M059J (cell line): ENCODE measurements around the gene SAMD14. TPM values are rescaled to one million over a fixed set of nuclear protein-coding genes. Genes with fewer than 3 reads are reported as not detected.

Experiments used
- DNase-seq: peaks from one replicate; pipeline ENCODE4 v3.0.0-alpha.2; 2012; ENCODE audit warnings: low read depth
- total RNA-seq: library from RNA; depleted of rRNA; stranded (reverse); fragments of >200 nt; shearing (Covaris generic); gene quantifications from 2 replicates; pipeline ENCODE4 v1.2.3, GENCODE V29; 2014

SAMD14 gene
- total RNA-seq, 1 experiment from 2014 or later: 0.49 TPM

- DNase-seq: no peak
Measured at GRCh38 chr17:50165466-50165865, 35.5 kb upstream of the SAMD14 start.

- no peak for DNase-seq
Measured at GRCh38 chr17:50165066-50165465, 35.1 kb upstream of the SAMD14 start.

DNA sequence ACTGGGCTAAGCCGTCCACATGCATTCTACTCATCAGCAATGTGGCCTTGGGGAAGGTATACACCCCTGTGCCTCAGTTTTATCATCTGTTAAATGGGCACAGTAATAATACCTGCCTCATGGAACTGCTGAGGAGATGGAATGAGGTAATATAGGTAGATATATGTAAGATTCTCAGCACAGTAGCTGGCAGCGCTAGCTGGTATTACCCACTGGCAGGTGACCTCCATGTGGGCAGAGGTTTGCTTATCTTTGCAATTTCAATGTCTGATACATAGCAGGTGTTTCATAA, 34.7 kb upstream of the SAMD14 start:
- DNase-seq: no peak

DNA sequence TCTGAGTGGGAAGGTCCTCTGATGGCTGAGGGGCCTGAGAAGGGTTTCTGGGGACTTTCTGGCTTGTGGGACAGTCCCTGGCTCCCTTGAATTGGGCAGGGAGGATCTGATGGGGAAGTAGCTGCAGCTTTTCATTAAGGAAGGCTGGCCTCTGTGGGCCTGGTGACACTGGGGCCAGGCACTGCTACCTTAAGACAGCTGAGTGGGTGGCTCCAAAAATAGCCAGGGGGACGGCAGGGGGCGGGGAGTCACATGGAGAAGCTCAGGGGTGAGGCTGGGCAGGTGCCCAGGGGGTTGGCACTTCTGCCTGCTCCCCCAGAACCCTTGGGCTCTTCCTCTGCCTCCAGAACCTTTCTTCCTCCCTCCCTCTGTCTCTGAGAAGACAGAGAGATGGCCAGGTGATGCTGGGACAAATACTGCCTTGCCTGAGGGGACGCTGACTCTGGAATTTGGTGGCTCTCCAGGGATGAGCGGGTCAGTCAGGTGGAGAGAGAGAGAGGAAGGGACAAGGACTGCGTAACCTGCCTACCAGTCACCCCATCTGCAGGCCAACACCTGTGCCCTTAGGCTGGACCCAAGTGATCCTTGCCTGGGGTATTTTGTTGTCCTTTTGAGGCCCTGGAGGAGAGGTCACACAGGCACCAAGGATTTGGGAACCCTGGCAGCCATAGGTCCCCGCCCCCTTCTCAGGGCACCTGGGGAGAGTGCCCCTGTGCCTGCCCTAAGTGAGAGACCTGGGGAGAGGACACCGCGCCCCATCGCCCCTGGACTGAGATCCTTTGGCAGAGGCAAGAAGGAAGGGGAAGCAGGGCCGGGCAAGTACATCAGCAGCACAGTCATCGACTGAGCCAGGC, 34.1 kb upstream of the SAMD14 start:
- no peak for DNase-seq

DNA sequence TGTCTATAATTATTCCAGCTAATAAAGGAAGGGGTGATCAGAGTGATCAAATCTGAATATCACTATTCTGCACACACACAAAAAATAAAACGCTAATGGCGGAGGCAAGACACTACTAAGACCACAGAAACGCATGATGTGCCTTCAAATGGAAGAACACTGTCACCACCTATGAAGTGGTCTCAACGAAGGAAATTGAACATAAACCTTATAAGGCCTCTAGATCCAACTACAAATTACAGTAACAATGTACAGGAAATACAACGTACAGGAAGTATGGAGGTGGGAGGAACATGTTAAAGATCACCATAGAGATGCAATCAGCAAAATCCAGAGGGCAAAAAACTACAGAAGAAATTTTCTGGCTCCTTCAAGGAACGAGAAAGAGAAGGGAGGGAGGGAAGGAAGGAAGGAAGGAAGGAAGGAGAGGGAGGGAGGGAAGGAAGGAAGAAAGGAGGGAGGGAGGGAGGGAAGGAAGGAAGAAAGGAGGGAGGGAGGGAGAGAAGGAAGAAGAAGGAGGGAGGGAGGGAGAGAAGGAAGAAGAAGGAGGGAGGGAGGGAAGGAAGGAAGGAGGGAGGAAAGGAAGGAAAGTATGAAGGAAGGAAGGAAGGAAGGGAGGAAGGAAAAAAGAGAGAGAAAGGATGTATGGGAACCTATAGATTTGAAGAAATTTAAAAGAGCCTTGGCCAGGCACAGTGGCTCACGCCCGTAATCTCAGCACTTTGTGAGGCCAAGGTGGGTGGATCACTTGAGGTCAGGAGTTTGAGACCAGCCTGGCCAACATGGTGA, 32.7 kb upstream of the SAMD14 start:
- DNase-seq: no peak

DNA sequence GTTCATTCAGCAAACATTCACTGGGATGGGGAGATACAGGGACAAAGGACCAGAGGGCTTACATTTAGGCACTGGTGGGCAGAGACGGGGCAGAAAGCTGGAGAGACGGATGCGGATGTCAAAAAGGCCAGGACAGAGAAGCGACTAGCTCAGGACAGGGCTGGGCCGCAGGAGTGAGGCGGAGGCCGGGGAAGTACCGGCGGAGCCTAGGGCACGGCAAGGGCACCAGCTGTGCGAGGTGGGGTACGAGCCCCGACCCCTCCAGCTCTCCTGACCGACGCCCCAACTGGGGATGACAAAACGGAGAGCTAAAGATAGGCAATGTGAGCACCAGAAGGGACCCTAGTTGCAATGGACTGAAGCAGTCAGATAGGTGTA, 31.9 kb upstream of the SAMD14 start:
- no peak for DNase-seq

DNA sequence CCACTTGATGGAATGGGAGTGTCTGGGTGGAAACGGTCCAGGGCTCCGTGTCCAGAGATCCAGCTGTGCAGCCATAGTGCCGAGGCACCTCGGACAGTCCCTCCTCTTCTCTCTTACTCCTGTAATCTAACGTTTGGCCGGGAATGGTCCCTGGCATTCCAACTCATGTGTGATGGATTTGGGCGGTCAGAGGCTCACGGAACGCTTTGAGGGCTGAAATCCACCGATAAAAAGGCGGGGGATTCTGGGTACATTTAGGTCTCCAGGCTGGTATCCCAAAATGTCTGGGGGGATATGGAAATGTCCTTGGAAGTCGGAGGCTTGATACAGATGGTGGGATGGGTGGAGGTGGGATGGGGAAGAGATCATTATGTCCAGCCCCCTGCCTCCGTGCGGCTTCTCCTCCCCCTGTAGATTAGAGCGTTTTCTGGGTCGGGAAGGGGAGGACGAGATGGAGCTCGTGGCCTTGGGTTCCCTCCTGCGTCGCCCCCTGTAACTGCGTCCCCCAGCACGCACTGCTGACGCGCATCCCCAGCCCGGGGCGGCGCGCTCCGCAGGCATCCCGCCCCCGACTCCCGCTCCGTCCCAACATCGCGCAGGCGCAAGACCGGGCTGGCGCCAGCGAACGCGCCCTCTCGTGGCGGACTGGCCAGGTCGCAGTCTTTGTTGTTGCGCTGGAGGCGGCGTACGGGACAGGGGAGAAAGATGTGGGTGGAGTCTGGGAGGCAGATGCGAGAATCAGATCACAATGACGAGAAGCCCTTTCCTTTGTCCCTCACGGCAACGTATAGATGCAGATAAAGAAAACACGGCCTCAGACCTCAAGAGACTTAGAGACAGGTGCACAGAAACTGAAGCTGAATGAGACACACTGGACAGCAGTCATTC, 31.3 kb upstream of the SAMD14 start:
- DNase-seq: peak; percentile 84

DNA sequence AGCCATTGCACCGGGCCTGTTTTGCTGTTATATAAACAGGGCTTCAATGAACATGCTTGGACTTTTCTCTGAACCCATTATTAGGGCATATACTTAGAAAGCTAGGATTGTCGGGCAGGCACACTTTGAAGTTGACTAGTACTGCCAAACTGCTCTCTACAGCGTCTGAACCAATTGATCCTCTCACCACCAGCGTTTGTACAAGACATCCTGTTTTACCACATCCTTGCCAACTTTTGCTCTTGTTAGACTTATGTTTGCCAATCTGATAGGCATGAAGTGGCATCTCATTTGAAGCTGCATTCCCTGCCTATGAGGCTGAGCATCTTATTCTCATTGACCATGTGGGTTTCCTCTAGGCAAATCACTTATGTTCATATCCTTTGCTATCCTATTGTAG, 27.9 kb upstream of the SAMD14 start:
- no peak for DNase-seq

DNA sequence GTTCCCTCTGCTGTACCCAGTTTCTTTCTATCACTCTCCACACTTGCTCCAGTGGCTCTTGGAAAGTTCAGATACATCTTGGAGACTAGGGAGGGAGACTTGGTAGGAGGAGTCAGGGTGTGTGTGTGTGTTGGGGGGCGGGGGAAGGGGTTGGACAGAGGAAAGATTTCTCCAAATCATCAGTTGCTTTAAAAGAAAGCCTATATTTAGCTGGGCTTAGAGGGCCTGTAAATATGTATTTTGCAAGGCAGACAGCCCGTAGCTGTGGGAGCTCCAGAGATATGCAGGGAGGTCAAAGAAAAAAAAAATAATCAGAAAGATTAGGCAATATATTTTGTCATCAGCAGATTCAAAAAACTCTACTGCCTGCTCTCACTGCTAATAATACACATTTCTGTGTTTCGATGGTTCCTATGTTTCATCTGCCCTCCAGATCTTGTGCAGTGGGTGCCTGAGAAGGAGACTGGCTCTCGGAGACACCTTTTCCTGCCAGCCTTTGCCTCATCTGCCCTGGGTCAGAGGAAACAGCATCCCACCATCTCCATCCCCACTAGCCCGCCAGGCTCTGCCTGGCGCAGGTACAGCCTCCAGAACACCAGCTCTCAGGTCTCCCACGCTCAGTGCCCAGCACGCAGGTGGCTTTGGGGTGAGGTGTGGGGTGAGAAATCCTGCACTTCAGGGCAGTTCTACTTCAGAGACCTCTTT, 25.3 kb upstream of the SAMD14 start:
- no peak for DNase-seq

DNA sequence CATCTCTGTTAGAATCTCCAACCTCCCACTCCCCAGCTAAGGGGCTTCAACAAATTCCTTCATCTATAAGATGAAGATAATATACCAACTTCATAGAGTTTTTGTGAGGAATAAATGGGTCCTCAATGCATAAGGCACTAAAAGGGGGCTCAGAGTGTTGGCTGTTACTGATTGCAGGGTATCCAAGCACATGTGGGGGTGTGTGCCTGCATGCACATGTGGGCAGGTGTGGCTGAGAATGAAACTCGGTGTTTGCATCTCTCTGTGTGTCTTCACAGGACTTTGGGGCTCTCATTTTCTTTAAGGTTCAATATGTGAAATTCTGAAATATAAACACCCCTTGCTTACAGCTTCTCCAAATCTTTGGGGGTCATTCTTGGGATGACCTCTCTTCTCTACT, 24.6 kb upstream of the SAMD14 start:
- no peak for DNase-seq

- peak; percentile 92 for DNase-seq
Measured at GRCh38 chr17:50153650-50154575, 24.0 kb upstream of the SAMD14 start.

GRCh38 chr17:50152736-50153135, 22.8 kb upstream of the SAMD14 start:
- no peak for DNase-seq

GRCh38 chr17:50151937-50152547, 22.1 kb upstream of the SAMD14 start:
- peak; percentile 94 for DNase-seq

DNA sequence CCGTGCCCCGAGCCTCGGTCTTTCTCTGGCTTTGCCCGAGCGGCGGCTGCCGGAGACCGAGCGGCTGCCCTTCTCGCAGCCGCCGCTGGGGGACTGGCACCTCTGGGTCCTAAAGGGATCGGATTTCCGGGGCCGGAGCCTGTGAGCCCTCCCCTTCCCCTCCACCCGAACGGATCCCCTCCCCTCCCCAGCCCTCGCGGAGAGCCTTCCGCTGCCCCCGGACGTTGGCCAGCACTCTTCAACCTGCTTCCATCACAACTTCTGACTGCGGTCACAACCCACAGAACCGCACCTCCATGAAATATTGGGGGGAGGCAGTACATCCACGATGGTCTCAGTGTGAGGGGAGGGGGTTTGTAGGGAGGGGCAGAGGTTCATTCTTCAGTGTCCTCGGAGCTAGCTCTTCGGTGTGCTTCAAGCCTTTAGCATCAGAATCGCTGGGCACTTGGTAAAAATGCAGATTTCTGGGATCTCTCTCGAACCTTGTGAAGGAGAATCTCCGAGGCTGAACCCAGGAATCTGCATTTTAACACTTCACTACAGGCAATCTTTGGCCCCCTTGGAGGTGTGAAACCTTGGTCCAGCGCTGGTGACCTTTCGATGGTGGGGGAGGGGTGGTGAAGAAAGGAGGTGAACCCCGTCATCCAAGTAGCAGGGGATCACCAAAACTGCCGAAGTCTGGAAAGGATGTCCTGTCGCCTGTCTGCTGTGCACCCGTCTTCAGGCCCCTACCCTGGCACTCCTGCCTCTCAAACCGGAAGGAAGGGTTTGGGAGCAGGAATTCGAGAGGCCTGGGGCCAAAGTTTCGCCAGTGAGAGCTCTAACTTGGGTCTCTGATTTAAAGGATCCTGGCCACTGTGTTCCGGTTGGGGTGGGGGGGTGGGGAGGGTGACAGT, 21.3 kb upstream of the SAMD14 start:
- peak; percentile 93 for DNase-seq

DNA sequence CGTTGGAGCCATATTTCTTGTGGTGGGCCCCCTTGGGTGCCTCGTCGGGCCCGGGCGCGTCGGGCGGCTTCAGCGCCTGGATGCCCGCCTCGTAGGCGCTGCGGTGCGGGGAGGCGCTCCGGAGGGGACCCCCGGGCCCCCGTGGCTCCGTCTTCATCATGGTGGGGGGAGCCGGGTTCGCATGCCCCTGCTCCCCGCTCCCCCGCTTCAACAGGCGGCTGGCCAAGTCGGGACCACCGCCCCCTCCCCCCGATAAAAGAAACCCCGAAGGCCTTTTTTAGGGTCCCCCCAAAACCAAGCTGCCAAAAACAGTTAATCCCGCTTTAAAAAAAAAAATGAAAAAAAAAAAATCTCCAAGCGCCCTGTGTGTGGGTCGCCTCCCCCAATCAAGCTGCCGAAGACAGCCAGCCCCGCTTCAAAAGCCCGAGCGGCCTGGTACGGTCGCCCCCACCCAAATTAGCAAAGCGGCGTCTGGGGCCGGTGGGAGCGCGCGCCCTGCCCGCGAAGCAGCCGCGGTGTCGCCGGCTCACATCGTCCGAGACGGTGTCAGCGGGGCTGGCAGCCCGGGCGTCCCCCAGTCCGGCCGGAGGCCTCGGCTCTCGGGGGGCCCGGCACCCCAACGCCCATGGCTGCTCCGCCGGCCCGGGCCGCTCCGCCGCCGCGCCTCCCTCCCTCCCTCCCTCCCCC, 20.5 kb upstream of the SAMD14 start, which contains the start of gene PPP1R9B:
PPP1R9B (minus strand) TSS at position 324 of the 687 bp plus-strand sequence; CDS start at position 160, 164 bp downstream.
- DNase-seq: no peak

DNA sequence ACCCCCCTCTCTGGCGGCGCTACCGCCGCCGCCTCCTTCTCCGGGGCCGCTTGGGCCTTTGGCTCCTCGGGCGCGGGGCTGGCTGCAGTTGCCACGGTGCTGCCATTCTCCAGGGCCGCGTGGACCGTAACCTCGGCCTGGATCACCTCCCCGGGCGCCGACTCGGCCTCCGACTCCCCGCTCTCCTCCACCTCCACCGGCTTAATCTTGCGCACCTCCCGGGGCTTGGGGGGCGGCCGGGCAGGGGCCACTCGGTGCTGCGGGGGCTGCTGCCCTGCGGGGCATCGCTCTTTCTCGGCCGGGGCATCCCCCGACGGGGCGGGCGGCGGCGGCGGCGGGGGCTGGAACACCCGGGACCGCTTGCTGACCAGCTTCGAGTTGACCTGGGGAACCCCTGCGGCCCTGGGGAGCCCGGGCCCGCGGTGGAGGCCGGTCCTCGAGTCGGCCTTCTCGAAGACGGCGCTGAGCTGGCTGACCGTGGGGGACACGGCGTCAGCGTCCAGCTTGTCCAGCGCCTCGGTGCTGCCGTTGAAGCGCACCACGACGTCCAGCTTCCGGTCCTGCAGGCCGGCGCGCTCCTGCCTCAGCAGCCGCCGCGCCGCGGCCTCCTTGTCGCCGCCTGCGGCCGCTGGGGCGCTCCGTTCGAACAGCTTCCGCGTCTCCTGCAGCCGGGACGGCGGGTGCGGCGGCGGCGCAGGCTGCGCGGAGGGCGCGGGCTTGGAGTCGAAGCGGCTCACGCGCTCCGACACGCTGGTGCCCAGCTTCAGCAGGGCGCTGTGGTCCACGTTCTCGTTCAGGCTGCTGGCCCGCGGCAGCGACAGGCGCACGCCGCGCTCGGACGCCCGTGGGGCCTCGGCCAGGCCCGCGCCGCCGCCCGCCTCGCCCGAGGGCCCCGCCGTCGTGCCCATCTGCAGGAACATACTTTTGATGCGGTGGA, 19.7 kb upstream of the SAMD14 start:
- peak; percentile 65 for DNase-seq

DNA sequence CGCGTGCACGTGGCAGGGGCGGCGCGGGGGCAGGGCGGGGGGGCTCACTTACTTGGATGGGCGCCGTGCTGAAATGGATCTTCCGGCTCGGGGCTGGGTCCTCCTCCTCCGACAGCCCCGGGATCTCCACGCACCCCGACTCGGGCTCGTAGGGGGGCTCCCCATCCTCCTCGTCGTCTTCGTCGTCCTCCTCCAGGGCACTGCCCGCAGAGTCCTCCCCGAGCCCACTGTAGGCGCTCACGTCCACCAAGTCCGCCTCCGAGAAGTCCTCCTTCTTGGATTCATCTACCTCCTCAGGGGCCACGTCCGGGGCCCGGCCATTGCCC, 19.1 kb upstream of the SAMD14 start:
- DNase-seq: no peak
